MM.1S (cell line): ENCODE results near the gene CERS6.

ENCODE experiments used
- DNase-seq: peaks from one replicate; pipeline ENCODE4 v3.0.0-alpha.2; 2015
- H2AFZ ChIP-seq: fragments of 300-600 bp; sonication (generic); 2 replicates; pipeline ENCODE4 v1.6.0; 2016; ENCODE audit warnings: antibody characterized with exemption, low read length
- H3F3A ChIP-seq: fragments of 300-600 bp; sonication (generic); 2 replicates; pipeline ENCODE4 v1.6.1; 2016; ENCODE audit warnings: mild to moderate bottlenecking, antibody characterized with exemption, low read length, moderate library complexity, mixed read lengths; ENCODE audit not compliant: insufficient read depth
- H3K27ac ChIP-seq: fragments of 300-600 bp; sonication (generic); 2 replicates; pipeline ENCODE4 v1.5.1; 2016; ENCODE audit warnings: mild to moderate bottlenecking, low read length
- H3K27me3 ChIP-seq: fragments of 300-600 bp; sonication (generic); replicated peaks from 2 replicates; pipeline ENCODE4 v1.6.0; 2016; ENCODE audit warnings: low read length; ENCODE audit not compliant: insufficient read depth
- H3K36me3 ChIP-seq: fragments of 300-600 bp; sonication (generic); replicated peaks from 2 replicates; pipeline ENCODE4 v1.6.1; 2016; ENCODE audit warnings: mild to moderate bottlenecking, low read length, mixed read lengths; ENCODE audit not compliant: insufficient read depth
- H3K4me1 ChIP-seq: fragments of 300-600 bp; sonication (generic); 2 replicates; pipeline ENCODE4 v1.6.1; 2016; ENCODE audit warnings: low read length, mixed read lengths
- H3K4me2 ChIP-seq: fragments of 300-600 bp; sonication (generic); 2 replicates; pipeline ENCODE4 v1.6.0; 2016; ENCODE audit warnings: low read depth, low read length
- H3K4me3 ChIP-seq: fragments of 300-600 bp; sonication (generic); 2 replicates; pipeline ENCODE4 v1.5.1; 2016; ENCODE audit warnings: low read length, mixed read lengths
- H3K79me2 ChIP-seq: fragments of 300-600 bp; sonication (generic); 2 replicates; pipeline ENCODE4 v1.6.1; 2016; ENCODE audit warnings: mixed run types, low read length, mixed read lengths
- H3K9ac ChIP-seq: fragments of 300-600 bp; sonication (generic); 2 replicates; pipeline ENCODE4 v1.6.1; 2016; ENCODE audit warnings: low read length, mixed read lengths
- H3K9me2 ChIP-seq: fragments of 300-600 bp; sonication (generic); replicated peaks from 2 replicates; pipeline ENCODE4 v1.6.1; 2016; ENCODE audit warnings: mild to moderate bottlenecking, low read length, mixed read lengths; ENCODE audit not compliant: insufficient read depth
- H3K9me3 ChIP-seq: fragments of 300-600 bp; sonication (generic); replicated peaks from 2 replicates; pipeline ENCODE4 v1.6.1; 2016; ENCODE audit warnings: mild to moderate bottlenecking, low read length, mixed read lengths; ENCODE audit not compliant: insufficient read depth
- H4K20me1 ChIP-seq: fragments of 300-600 bp; sonication (generic); 2 replicates; pipeline ENCODE4 v1.6.1; 2016; ENCODE audit warnings: mild to moderate bottlenecking, low read length, moderate library complexity, mixed read lengths; ENCODE audit not compliant: insufficient read depth
- EZH2 ChIP-seq: fragments of 300-600 bp; sonication (generic); optimal IDR thresholded peaks from 2 replicates; pipeline ENCODE3; 2017; ENCODE audit warnings: low read depth, mild to moderate bottlenecking, antibody characterized with exemption, low read length, mixed read lengths
- EZH2phosphoT487 ChIP-seq: fragments of 300-600 bp; sonication (generic); IDR thresholded peaks from 2 replicates; pipeline ENCODE4 v1.6.1; 2018; ENCODE audit warnings: antibody characterized with exemption, low read length
- TF ChIP-seq, protein P1 (sequence below): fragments of 300-600 bp; sonication (generic); IDR thresholded peaks from 2 replicates; pipeline ENCODE4 v1.5.1; 2016; ENCODE audit warnings: antibody characterized with exemption, low read length, mixed read lengths

Gene CERS6

GRCh38 chr2:168719446-168719845, 263.4 kb downstream of the CERS6 start:
- H3K4me3 ChIP-seq: no peak overlapping the region
- H3K36me3 ChIP-seq: no peaks in the 10 kb centered on the region
- no peak overlapping the region for H3K9ac ChIP-seq
- H3F3A ChIP-seq: no peaks in the 10 kb centered on the region
- H3K27me3 ChIP-seq: no peaks in the 10 kb centered on the region
- no peaks in the 10 kb centered on the region for H4K20me1 ChIP-seq
- H2AFZ ChIP-seq: no peak overlapping the region
- H3K79me2 ChIP-seq: no peaks in the 10 kb centered on the region
- TF ChIP-seq, protein P1, sequence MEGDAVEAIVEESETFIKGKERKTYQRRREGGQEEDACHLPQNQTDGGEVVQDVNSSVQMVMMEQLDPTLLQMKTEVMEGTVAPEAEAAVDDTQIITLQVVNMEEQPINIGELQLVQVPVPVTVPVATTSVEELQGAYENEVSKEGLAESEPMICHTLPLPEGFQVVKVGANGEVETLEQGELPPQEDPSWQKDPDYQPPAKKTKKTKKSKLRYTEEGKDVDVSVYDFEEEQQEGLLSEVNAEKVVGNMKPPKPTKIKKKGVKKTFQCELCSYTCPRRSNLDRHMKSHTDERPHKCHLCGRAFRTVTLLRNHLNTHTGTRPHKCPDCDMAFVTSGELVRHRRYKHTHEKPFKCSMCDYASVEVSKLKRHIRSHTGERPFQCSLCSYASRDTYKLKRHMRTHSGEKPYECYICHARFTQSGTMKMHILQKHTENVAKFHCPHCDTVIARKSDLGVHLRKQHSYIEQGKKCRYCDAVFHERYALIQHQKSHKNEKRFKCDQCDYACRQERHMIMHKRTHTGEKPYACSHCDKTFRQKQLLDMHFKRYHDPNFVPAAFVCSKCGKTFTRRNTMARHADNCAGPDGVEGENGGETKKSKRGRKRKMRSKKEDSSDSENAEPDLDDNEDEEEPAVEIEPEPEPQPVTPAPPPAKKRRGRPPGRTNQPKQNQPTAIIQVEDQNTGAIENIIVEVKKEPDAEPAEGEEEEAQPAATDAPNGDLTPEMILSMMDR: no peak
- H3K9me3 ChIP-seq: no peaks in the 10 kb centered on the region
- no peak overlapping the region for H3K27ac ChIP-seq
- no peak overlapping the region for H3K4me2 ChIP-seq
- H3K4me1 ChIP-seq: no peaks in the 10 kb centered on the region
- H3K9me2 ChIP-seq: no peaks in the 10 kb centered on the region
- no peak for DNase-seq

GRCh38 chr2:168722592-168722991, 266.5 kb downstream of the CERS6 start:
- H3K36me3 ChIP-seq: no peaks in the 10 kb centered on the region
- H3K27me3 ChIP-seq: no peaks in the 10 kb centered on the region
- no peak overlapping the region for H2AFZ ChIP-seq
- no peaks in the 10 kb centered on the region for H3K79me2 ChIP-seq
- no peaks in the 10 kb centered on the region for H4K20me1 ChIP-seq
- H3K4me3 ChIP-seq: no peak overlapping the region
- TF ChIP-seq EZH2phosphoT487 (no peak), EZH2 (no peak)
- TF ChIP-seq, protein P1: no peak
- no peaks in the 10 kb centered on the region for H3K9me2 ChIP-seq
- H3K9me3 ChIP-seq: no peaks in the 10 kb centered on the region
- no peak overlapping the region for H3K4me2 ChIP-seq
- no peak for DNase-seq
- no peaks in the 10 kb centered on the region for H3K4me1 ChIP-seq
- H3F3A ChIP-seq: no peaks in the 10 kb centered on the region
- no peak overlapping the region for H3K9ac ChIP-seq
- H3K27ac ChIP-seq: no peak overlapping the region

GRCh38 chr2:168723275-168723899, 267.3 kb downstream of the CERS6 start:
- H3K4me3 ChIP-seq: no peak overlapping the region
- no peak overlapping the region for H3K27ac ChIP-seq
- DNase-seq: no peak
- no peaks in the 10 kb centered on the region for H3K36me3 ChIP-seq
- no peaks in the 10 kb centered on the region for H4K20me1 ChIP-seq
- no peaks in the 10 kb centered on the region for H3K9me2 ChIP-seq
- no peaks in the 10 kb centered on the region for H3F3A ChIP-seq
- H3K4me1 ChIP-seq: no peaks in the 10 kb centered on the region
- no peak overlapping the region for H3K4me2 ChIP-seq
- no peaks in the 10 kb centered on the region for H3K9me3 ChIP-seq
- no peak overlapping the region for H3K9ac ChIP-seq
- no peak for TF ChIP-seq EZH2phosphoT487
- H2AFZ ChIP-seq: no peak overlapping the region
- no peaks in the 10 kb centered on the region for H3K27me3 ChIP-seq
- H3K79me2 ChIP-seq: no peaks in the 10 kb centered on the region

DNA sequence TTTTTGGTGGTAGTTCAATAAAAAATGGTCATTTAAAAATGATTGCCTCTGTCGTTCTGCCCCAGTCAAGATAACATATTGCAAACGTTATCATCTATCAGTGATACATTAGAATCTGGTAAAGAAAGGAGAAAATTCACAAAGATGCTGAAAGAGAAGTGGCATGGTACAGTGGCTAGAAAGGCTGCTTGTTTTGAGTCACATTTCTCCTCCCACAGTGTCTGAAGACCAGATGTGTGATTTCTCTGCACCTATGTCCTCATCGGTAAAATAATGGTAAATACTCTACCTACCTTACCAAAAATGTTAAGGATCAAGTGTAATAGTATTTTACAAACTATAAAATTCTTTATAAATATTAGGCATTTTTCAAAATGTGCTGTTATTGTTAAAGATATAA, 270.3 kb downstream of the CERS6 start:
- H2AFZ ChIP-seq: no peak overlapping the region
- no peaks in the 10 kb centered on the region for H3K27me3 ChIP-seq
- H3K79me2 ChIP-seq: no peaks in the 10 kb centered on the region
- H3K27ac ChIP-seq: no peak overlapping the region
- H3K4me3 ChIP-seq: no peak overlapping the region
- no peaks in the 10 kb centered on the region for H4K20me1 ChIP-seq
- H3K36me3 ChIP-seq: no peaks in the 10 kb centered on the region
- TF ChIP-seq EZH2phosphoT487 (no peak), EZH2 (no peak)
- TF ChIP-seq, protein P1: no peak
- H3K9me3 ChIP-seq: no peaks in the 10 kb centered on the region
- no peak overlapping the region for H3K9ac ChIP-seq
- H3K4me1 ChIP-seq: no peaks in the 10 kb centered on the region
- H3K4me2 ChIP-seq: no peak overlapping the region
- no peak for DNase-seq
- no peaks in the 10 kb centered on the region for H3K9me2 ChIP-seq
- H3F3A ChIP-seq: no peaks in the 10 kb centered on the region
